Panc1 (cell line): Measurements from ENCODE around the gene FBXO36. TPM values are rescaled to one million over a fixed set of nuclear protein-coding genes. Genes with fewer than 3 reads are reported as not detected.

ENCODE experiments used
- ATAC-seq: fragments of 200-7000 bp; cut with Tn5 transposase; 2 replicates; pipeline ENCODE4 v1.9.1; 2020; ENCODE audit warnings: mild to moderate bottlenecking, moderate library complexity
- BruUV-seq: library from RNA; stranded (reverse); fragments of 400-500 nt; replicated peaks from 2 replicates; lab custom pipeline; 2021; lab: Mats Ljungman, UMichigan
- CTCF ChIA-PET: fragments of 300-600 bp; sonication (Branson Sonifier 250); formaldehyde crosslinking; loops from one replicate; lab custom pipeline; 2022; ENCODE audit warnings: antibody characterized with exemption; lab: Charles Lee
- POLR2A ChIA-PET: fragments of 300-600 bp; sonication (Branson Sonifier 250); formaldehyde crosslinking; loops from one replicate; lab custom pipeline; 2022; ENCODE audit warnings: antibody characterized with exemption; lab: Charles Lee
- DNase-seq: peaks from one replicate; pipeline ENCODE4 v3.0.0-alpha.2; 2010; ENCODE audit warnings: low read depth, low spot score
- H3K27ac ChIP-seq: 2 replicates; pipeline ENCODE4 v1.5.1; 2011; ENCODE audit warnings: mild to moderate bottlenecking, low read length, inconsistent platforms
- H3K27me3 ChIP-seq: fragments of 200-500 bp; sonication (Bioruptor generic); 2 replicates; pipeline ENCODE4 v1.6.0; 2014; ENCODE audit warnings: low read length, inconsistent platforms; ENCODE audit not compliant: control insufficient read depth, insufficient read depth
- H3K36me3 ChIP-seq: fragments of 200-500 bp; sonication (Bioruptor generic); 2 replicates; pipeline ENCODE4 v1.5.1; 2014; ENCODE audit warnings: inconsistent platforms, mild to moderate bottlenecking, low read length, moderate library complexity; ENCODE audit not compliant: control insufficient read depth, insufficient read depth
- H3K4me1 ChIP-seq: 2 replicates; pipeline ENCODE4 v1.5.1; 2011; ENCODE audit warnings: inconsistent platforms, mild to moderate bottlenecking, low read length, moderate library complexity; ENCODE audit not compliant: control insufficient read depth, insufficient read depth
- H3K4me3 ChIP-seq, 2 experiments: 2 replicates each; pipeline ENCODE4 v1.5.1; 2011 to 2012; ENCODE audit warnings: low read depth in 2 of 2, low read length in 2 of 2, mild to moderate bottlenecking in 2 of 2, inconsistent platforms in 1 of 2, moderate library complexity in 1 of 2
- H3K9me3 ChIP-seq: fragments of 200-500 bp; sonication (Bioruptor generic); 2 replicates; pipeline ENCODE4 v1.5.1; 2014; ENCODE audit warnings: low read depth, mild to moderate bottlenecking, inconsistent platforms, low read length, moderate library complexity; ENCODE audit not compliant: control insufficient read depth, insufficient read depth
- CTCF ChIP-seq: fragments of 450-650 bp; IDR thresholded peaks from 2 replicates; pipeline ENCODE4 v1.5.1; 2017; ENCODE audit warnings: mild to moderate bottlenecking
- POLR2AphosphoS5 ChIP-seq: IDR thresholded peaks from 2 replicates; pipeline ENCODE4 v1.6.1; 2012; ENCODE audit warnings: mild to moderate bottlenecking, low read depth, low read length, moderate library complexity
- REST ChIP-seq, 2 experiments: IDR thresholded peaks; 2 replicates each; pipeline ENCODE4 v1.6.1; 2011 to 2012; ENCODE audit warnings: low read depth in 2 of 2, control low read depth in 1 of 2, low read length in 1 of 2, mild to moderate bottlenecking in 1 of 2, moderate library complexity in 1 of 2; ENCODE audit not compliant: insufficient read depth in 1 of 2
- SIN3A ChIP-seq: IDR thresholded peaks from 2 replicates; pipeline ENCODE4 v1.6.1; 2012; ENCODE audit warnings: low read depth, mild to moderate bottlenecking, low read length, moderate library complexity, borderline replicate concordance; ENCODE audit not compliant: insufficient read depth
- TCF7L2 ChIP-seq: IDR thresholded peaks from 2 replicates; pipeline ENCODE4 v1.6.1; 2011; ENCODE audit warnings: mild to moderate bottlenecking, low read depth, low read length, inconsistent platforms
- in situ Hi-C: cut with HindIII; loops from 2 replicates; pipeline ENCODE4 v1.10.0; 2016; ENCODE audit warnings: low sequenced_read_pairs, low pct_unique_long_range_greater_than_20kb
- intact Hi-C: fragments of 100-400 bp; cut with micrococcal nuclease; formaldehyde crosslinking; loops from one replicate; pipeline ENCODE4 v1.10.0; 2022; ENCODE audit not compliant: unreplicated experiment
- total RNA-seq: library from RNA; stranded (reverse); gene quantifications from one replicate; pipeline ENCODE4 v1.2.1, GENCODE V29; 2021; ENCODE audit not compliant: unreplicated experiment

Gene FBXO36
- total RNA-seq, 1 experiment from 2014 or later, result 3.9 TPM

- in situ Hi-C loops (no loop called here), intact Hi-C loops (no loop called here)
- ChIA-PET CTCF (no interaction called here), POLR2A (no interaction called here)
- H3K36me3 ChIP-seq, result no peaks in the 10 kb centered on the region
- H3K27ac ChIP-seq, result no peak overlapping the region
- H3K9me3 ChIP-seq, result no peaks in the 10 kb centered on the region
- no TSS peak for BruUV-seq
- DNase-seq (no peak), ATAC-seq (no peak)
- H3K4me1 ChIP-seq, result no peaks in the 10 kb centered on the region
- no peak for TF ChIP-seq POLR2AphosphoS5
- TF ChIP-seq REST (IDR thresholded peaks at IDR 0.05; ENCODE audit: insufficient read depth in 1 of 2, low read depth in 2 of 2, low read length in 1 of 2), result no peak
- TF ChIP-seq SIN3A, result no peak
- no peak for TF ChIP-seq TCF7L2
- TF ChIP-seq CTCF, result no peak
- no peaks in the 10 kb centered on the region for H3K27me3 ChIP-seq
- no peak overlapping the region for H3K4me3 ChIP-seq
These were observed 121.2 kb downstream of the FBXO36 start for GRCh38 chr2:230043461-230043860.

- TF ChIP-seq SIN3A, result no peak
- TF ChIP-seq REST (IDR thresholded peaks at IDR 0.05; ENCODE audit: insufficient read depth in 1 of 2, low read depth in 2 of 2, low read length in 1 of 2), result no peak
- no peak for TF ChIP-seq TCF7L2
- TF ChIP-seq POLR2AphosphoS5, result no peak
- TF ChIP-seq CTCF, result no peak
These were observed 124.2 kb downstream of the FBXO36 start for GRCh38 chr2:230046491-230046890.

More at GRCh38 chr2:230046491-230046890, 124.2 kb downstream of the FBXO36 start:
- no peaks in the 10 kb centered on the region for H3K27me3 ChIP-seq
- no peak overlapping the region for H3K27ac ChIP-seq
- H3K9me3 ChIP-seq, result no peaks in the 10 kb centered on the region
- DNase-seq, result no peak
- no peaks in the 10 kb centered on the region for H3K36me3 ChIP-seq
- in situ Hi-C loops, result no loop called here
- intact Hi-C loops, result no loop called here
- ChIA-PET POLR2A (no interaction called here), CTCF (no interaction called here)
- H3K4me3 ChIP-seq, result no peak overlapping the region
- no peaks in the 10 kb centered on the region for H3K4me1 ChIP-seq
- BruUV-seq, result no TSS peak
- ATAC-seq, result no peak
